ENCODE data around the gene ASB12.

DNA sequence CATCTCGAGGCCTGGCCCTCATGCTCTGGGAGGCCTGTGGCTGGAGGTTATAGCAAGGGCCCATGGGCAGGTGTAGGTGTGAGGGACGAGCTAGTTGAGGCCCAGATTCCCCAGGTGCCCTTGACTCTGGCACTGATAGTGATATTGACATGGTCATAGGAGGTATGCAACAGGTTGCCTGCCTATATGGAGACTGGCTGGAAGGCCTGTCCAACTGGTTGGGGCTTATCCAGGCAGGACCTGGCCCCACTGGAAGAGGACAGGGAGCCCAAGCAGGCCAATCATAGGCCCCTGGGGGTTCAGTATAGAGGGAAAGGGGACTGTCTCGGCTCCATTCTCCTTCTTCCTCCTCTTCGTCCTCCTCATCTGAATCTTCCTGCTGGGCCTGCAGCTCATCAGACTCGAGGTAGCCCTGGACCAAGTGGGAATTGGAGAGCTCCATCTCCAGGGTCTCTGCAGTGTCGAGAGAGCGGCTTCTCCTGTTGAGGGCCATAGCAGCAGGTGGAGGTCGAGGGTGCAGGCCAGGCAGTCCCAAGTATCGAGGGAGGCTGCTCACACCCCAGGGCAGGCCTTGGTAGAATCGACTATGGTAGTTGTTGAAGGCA is 40.2 kb downstream of the ASB12 start:
- TF ChIP-seq, protein P1, sequence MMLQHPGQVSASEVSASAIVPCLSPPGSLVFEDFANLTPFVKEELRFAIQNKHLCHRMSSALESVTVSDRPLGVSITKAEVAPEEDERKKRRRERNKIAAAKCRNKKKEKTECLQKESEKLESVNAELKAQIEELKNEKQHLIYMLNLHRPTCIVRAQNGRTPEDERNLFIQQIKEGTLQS (CRISPR knock-in tag; IDR thresholded peaks at IDR 0.05): no peak
- TF ChIP-seq PLRG1 (conservative IDR thresholded peaks at IDR 0.05) (no peak), ISX (CRISPR knock-in tag; conservative IDR thresholded peaks at IDR 0.05) (no peak), NR2C2 (CRISPR knock-in tag; IDR thresholded peaks at IDR 0.05; ENCODE audit: borderline replicate concordance) (no peak), FIP1L1 (IDR thresholded peaks at IDR 0.05; ENCODE audit: borderline replicate concordance, insufficient read depth, low read depth, low read length) (no peak), POLR2AphosphoS5 (IDR thresholded peaks at IDR 0.05; ENCODE audit: low read depth, low read length) (no peak), MXD4 (CRISPR knock-in tag; IDR thresholded peaks at IDR 0.05) (no peak)
- TF ChIP-seq, protein P2, sequence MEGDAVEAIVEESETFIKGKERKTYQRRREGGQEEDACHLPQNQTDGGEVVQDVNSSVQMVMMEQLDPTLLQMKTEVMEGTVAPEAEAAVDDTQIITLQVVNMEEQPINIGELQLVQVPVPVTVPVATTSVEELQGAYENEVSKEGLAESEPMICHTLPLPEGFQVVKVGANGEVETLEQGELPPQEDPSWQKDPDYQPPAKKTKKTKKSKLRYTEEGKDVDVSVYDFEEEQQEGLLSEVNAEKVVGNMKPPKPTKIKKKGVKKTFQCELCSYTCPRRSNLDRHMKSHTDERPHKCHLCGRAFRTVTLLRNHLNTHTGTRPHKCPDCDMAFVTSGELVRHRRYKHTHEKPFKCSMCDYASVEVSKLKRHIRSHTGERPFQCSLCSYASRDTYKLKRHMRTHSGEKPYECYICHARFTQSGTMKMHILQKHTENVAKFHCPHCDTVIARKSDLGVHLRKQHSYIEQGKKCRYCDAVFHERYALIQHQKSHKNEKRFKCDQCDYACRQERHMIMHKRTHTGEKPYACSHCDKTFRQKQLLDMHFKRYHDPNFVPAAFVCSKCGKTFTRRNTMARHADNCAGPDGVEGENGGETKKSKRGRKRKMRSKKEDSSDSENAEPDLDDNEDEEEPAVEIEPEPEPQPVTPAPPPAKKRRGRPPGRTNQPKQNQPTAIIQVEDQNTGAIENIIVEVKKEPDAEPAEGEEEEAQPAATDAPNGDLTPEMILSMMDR (CRISPR knock-in tag; IDR thresholded peaks at IDR 0.05): no peak
- TF ChIP-seq, protein P3, sequence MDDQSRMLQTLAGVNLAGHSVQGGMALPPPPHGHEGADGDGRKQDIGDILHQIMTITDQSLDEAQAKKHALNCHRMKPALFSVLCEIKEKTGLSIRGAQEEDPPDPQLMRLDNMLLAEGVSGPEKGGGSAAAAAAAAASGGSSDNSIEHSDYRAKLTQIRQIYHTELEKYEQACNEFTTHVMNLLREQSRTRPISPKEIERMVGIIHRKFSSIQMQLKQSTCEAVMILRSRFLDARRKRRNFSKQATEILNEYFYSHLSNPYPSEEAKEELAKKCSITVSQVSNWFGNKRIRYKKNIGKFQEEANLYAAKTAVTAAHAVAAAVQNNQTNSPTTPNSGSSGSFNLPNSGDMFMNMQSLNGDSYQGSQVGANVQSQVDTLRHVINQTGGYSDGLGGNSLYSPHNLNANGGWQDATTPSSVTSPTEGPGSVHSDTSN (CRISPR knock-in tag; IDR thresholded peaks at IDR 0.05; ENCODE audit: borderline replicate concordance): no peak
- TF ChIP-seq, protein P4, sequence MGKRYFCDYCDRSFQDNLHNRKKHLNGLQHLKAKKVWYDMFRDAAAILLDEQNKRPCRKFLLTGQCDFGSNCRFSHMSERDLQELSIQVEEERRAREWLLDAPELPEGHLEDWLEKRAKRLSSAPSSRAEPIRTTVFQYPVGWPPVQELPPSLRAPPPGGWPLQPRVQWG (CRISPR knock-in tag; IDR thresholded peaks at IDR 0.05; ENCODE audit: borderline replicate concordance, low read depth): no peak
- TF ChIP-seq, protein P5, sequence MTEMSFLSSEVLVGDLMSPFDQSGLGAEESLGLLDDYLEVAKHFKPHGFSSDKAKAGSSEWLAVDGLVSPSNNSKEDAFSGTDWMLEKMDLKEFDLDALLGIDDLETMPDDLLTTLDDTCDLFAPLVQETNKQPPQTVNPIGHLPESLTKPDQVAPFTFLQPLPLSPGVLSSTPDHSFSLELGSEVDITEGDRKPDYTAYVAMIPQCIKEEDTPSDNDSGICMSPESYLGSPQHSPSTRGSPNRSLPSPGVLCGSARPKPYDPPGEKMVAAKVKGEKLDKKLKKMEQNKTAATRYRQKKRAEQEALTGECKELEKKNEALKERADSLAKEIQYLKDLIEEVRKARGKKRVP (CRISPR knock-in tag; IDR thresholded peaks at IDR 0.05): no peak
- TF ChIP-seq, protein P6, sequence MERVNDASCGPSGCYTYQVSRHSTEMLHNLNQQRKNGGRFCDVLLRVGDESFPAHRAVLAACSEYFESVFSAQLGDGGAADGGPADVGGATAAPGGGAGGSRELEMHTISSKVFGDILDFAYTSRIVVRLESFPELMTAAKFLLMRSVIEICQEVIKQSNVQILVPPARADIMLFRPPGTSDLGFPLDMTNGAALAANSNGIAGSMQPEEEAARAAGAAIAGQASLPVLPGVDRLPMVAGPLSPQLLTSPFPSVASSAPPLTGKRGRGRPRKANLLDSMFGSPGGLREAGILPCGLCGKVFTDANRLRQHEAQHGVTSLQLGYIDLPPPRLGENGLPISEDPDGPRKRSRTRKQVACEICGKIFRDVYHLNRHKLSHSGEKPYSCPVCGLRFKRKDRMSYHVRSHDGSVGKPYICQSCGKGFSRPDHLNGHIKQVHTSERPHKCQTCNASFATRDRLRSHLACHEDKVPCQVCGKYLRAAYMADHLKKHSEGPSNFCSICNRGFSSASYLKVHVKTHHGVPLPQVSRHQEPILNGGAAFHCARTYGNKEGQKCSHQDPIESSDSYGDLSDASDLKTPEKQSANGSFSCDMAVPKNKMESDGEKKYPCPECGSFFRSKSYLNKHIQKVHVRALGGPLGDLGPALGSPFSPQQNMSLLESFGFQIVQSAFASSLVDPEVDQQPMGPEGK (CRISPR knock-in tag; IDR thresholded peaks at IDR 0.05): no peak
